BJ (cell line): ENCODE measurements around the gene ZNF25. TPM values are rescaled to one million over a fixed set of nuclear protein-coding genes. Genes with fewer than 3 reads are reported as not detected.
"Not testable (repeated sequence)": the region's sequence is repeated elsewhere in the genome, so short reads cannot be mapped to it uniquely, and the experiment has no call there.

ENCODE experiments used
- CTCF ChIA-PET: fragments of 350-600 bp; formaldehyde crosslinking; extraction: SDS; loops from one replicate; lab custom pipeline; 2021; ENCODE audit warnings: antibody characterized with exemption, inconsistent platforms; lab: Yijun Ruan, JAX
- POLR2A ChIA-PET: fragments of 300-600 bp; sonication (Branson Sonifier 250); formaldehyde crosslinking; extraction: SDS; loops from one replicate; lab custom pipeline; 2021; ENCODE audit warnings: antibody characterized with exemption; lab: Charles Lee
- DNase-seq: peaks from one replicate; pipeline ENCODE4 v3.0.0-alpha.2; 2011; ENCODE audit warnings: low read depth
- H3K27me3 ChIP-seq: 2 replicates; pipeline ENCODE4 v1.6.0; 2011; ENCODE audit warnings: low read length; ENCODE audit not compliant: control insufficient read depth, insufficient read depth
- H3K36me3 ChIP-seq: 2 replicates; pipeline ENCODE4 v1.5.1; 2011; ENCODE audit warnings: low read length; ENCODE audit not compliant: control insufficient read depth, insufficient read depth
- H3K4me3 ChIP-seq: 2 replicates; pipeline ENCODE4 v1.5.1; 2011; ENCODE audit warnings: low read depth, mild to moderate bottlenecking, control low read depth, low read length
- CTCF ChIP-seq: IDR thresholded peaks from 2 replicates; pipeline ENCODE4 v1.5.1; 2011; ENCODE audit warnings: low read depth, mild to moderate bottlenecking, control low read depth, inconsistent platforms, low read length, moderate library complexity; ENCODE audit not compliant: insufficient read depth
- polyA minus RNA-seq: library from RNA; depleted of rRNA, polyadenylated mRNA; stranded (reverse); fragments of >200 nt; gene quantifications from 2 replicates; pipeline ENCODE4 v1.2.3, GENCODE V29; 2011; rRNA and poly(A)+ RNA removed
- polyA plus RNA-seq: library from polyadenylated mRNA; depleted of rRNA; stranded (reverse); fragments of >200 nt; gene quantifications from 2 replicates; pipeline ENCODE4 v1.2.3, GENCODE V29; 2011; rRNA removed

ZNF25 gene
- 5.0 and 9.2 TPM in 2 replicates for polyA plus RNA-seq
- 2.4 and 2.5 TPM in 2 replicates for polyA minus RNA-seq

- no peaks in the 10 kb centered on the region for H3K36me3 ChIP-seq
- peak; percentile 99 for TF ChIP-seq CTCF
- H3K4me3 ChIP-seq = peak within 1 kb of the TSS; percentile 80
- no peaks in the 10 kb centered on the region for H3K27me3 ChIP-seq
- POLR2A ChIA-PET = interaction anchor here (0.5 kb wide), 1 partner anchor 36 kb away, joined by 27 read pairs; no protein-coding TSS in a partner anchor
- peak; percentile 88 for DNase-seq
- CTCF ChIA-PET = interaction anchor here (0.5 to 1.3 kb wide), 20 partner anchors 9 to 1921 kb away, joined by 3 to 6 read pairs (median 3); partner anchors contain the start of gene ZNF33A
These were observed at the start of gene ZNF25 for GRCh38 chr10:37976091-37976879. Gene ZNF25 (minus strand): TSS chr10:37976647. CDS start chr10:37971722, 4,925 bp downstream.

GRCh38 chr10:38025283-38025682 lies 48.8 kb upstream of the ZNF25 start:
- Histone ChIP-seq H3K27me3 (no peaks in the 10 kb centered on the region), H3K36me3 (peaks cover 1% of the 10 kb centered on the region; the same call in 1 of the 2 replicates), H3K4me3 (no peak overlapping the region)
- ChIA-PET CTCF (interaction anchor here (0.7 kb wide), 1 partner anchor 20 kb away, joined by 3 read pairs; no protein-coding TSS in a partner anchor), POLR2A (no interaction called here)
- DNase-seq = no peak
- TF ChIP-seq CTCF = no peak

- H3K36me3 ChIP-seq, H3K4me3 ChIP-seq, DNase-seq, H3K27me3 ChIP-seq, POLR2A ChIA-PET: not testable (repeated sequence)
- CTCF ChIA-PET = interaction anchor here (2.1 kb wide), 1 partner anchor 42 kb away, joined by 4 read pairs; the partner anchor contains the start of gene ZNF25
These were observed 42.7 kb upstream of the ZNF25 start for GRCh38 chr10:38019124-38019523.

GRCh38 chr10:38016354-38016753 lies 39.9 kb upstream of the ZNF25 start:
- CTCF ChIA-PET = no interaction called here
- TF ChIP-seq CTCF = no peak
- DNase-seq = no peak
- Histone ChIP-seq H3K36me3 (peaks cover 4% of the 10 kb centered on the region), H3K4me3 (no peak overlapping the region), H3K27me3 (no peaks in the 10 kb centered on the region)
- POLR2A ChIA-PET = no interaction called here

GRCh38 chr10:38010119-38010903 lies 33.9 kb upstream of the ZNF25 start, which contains the start of gene ZNF33A:
Gene ZNF33A (plus strand): TSS chr10:38010675. CDS start chr10:38012342, 1,667 bp downstream.
- H3K4me3 ChIP-seq = peak within 1 kb of the TSS; percentile 61
- ChIA-PET POLR2A (no interaction called here), CTCF (interaction anchor here (1.4 kb wide), 1 partner anchor 33 kb away, joined by 4 read pairs; the partner anchor contains the start of gene ZNF25)
- TF ChIP-seq CTCF = peak; percentile 20; the same call in 1 of the 2 replicates
- H3K27me3 ChIP-seq = no peaks in the 10 kb centered on the region
- peak; percentile 52 for DNase-seq
- no peaks in the 10 kb centered on the region; the same call in 1 of the 2 replicates for H3K36me3 ChIP-seq
